K562 (cell line): ENCODE results near the gene P3H1. TPM values are rescaled to one million over a fixed set of nuclear protein-coding genes. Genes with fewer than 3 reads are reported as not detected.

Experiments
- ATAC-seq: fragments of 200-7000 bp; cut with Tn5 transposase; 3 replicates; pipeline ENCODE4 v1.9.1; 2020; ENCODE audit warnings: moderate library complexity
- BruUV-seq: library from RNA; stranded (reverse); fragments of 400-500 nt; replicated peaks from 2 replicates; lab custom pipeline; 2021; lab: Mats Ljungman, UMichigan
- CTCF ChIA-PET: fragments of 300-600 bp; formaldehyde crosslinking; extraction: SDS; loops from one replicate; lab custom pipeline; 2021; ENCODE audit warnings: low intra/inter-chr PET ratio; lab: Yijun Ruan, JAX
- POLR2A ChIA-PET: fragments of 300-600, 350-650 bp; sonication (Branson Sonifier 250); formaldehyde crosslinking; extraction: SDS; loops from one replicate; lab custom pipeline; 2021; ENCODE audit warnings: antibody characterized with exemption, inconsistent platforms; lab: Yijun Ruan, JAX
- DNase-seq, 4 experiments: peaks; one replicate each; pipeline versions ENCODE4 v3.0.0 to v3.0.0-alpha.2; 2011 to 2018; ENCODE audit warnings: low spot score in 3 of 4, mixed read lengths in 3 of 4; ENCODE audit errors: extremely low read depth in 1 of 4
- FAIRE-seq: peaks from 2 replicates; lab custom pipeline; 2011; peaks lifted over from hg19 to GRCh38; lab: Jason Lieb, UNC
- H2AFZ ChIP-seq: 2 replicates; pipeline ENCODE4 v1.6.0; 2011; ENCODE audit warnings: low read depth, low read length, control low read depth, inconsistent platforms
- H3K27ac ChIP-seq: fragments of 200-600 bp; 3 replicates; pipeline ENCODE4 v1.8.0; 2011; ENCODE audit warnings: low read depth, mild to moderate bottlenecking, control low read depth, inconsistent platforms, low read length, moderate library complexity, mixed read lengths; ENCODE audit errors: extremely low read depth
- H3K27me3 ChIP-seq, 2 experiments: fragments of 300-600 bp in 1 of 2; 2 replicates in 1 of 2; 3 replicates in 1 of 2; pipeline versions ENCODE4 v1.6.0 to v1.8.0; 2011; ENCODE audit warnings: inconsistent platforms in 2 of 2, low read length in 2 of 2, mild to moderate bottlenecking in 1 of 2, mixed read lengths in 1 of 2, moderate library complexity in 1 of 2; ENCODE audit not compliant: control insufficient read depth in 2 of 2, insufficient read depth in 2 of 2
- H3K36me3 ChIP-seq: fragments of 300-600 bp; 3 replicates; pipeline ENCODE4 v1.8.0; 2011; ENCODE audit warnings: mild to moderate bottlenecking, low read length, inconsistent platforms; ENCODE audit not compliant: control insufficient read depth, insufficient read depth
- H3K4me1 ChIP-seq, 2 experiments: fragments of 200-600 bp in 1 of 2; replicated peaks in 1 of 2; 2 replicates in 1 of 2; 3 replicates in 1 of 2; pipeline versions ENCODE4 v1.5.1 to v1.8.0; 2011; ENCODE audit warnings: inconsistent platforms in 2 of 2, low read length in 2 of 2, mild to moderate bottlenecking in 1 of 2, mixed read lengths in 1 of 2, moderate library complexity in 1 of 2; ENCODE audit not compliant: control insufficient read depth in 2 of 2, insufficient read depth in 2 of 2
- H3K4me2 ChIP-seq: 2 replicates; pipeline ENCODE4 v1.6.1; 2011; ENCODE audit warnings: low read length, control low read depth, inconsistent platforms, mixed read lengths; ENCODE audit not compliant: insufficient read depth
- H3K4me3 ChIP-seq: fragments of 200-600 bp; sonication (generic), shearing (Covaris generic); 2 replicates; pipeline ENCODE4 v1.5.1; 2016; ENCODE audit warnings: control low read depth, inconsistent platforms
- H3K79me2 ChIP-seq: fragments of 200-600 bp; 3 replicates; pipeline ENCODE4 v1.8.0; 2011; ENCODE audit warnings: low read length, inconsistent platforms; ENCODE audit not compliant: control insufficient read depth, insufficient read depth
- H3K9ac ChIP-seq, 2 experiments: 2 replicates each; pipeline versions ENCODE4 v1.6.0 to v1.6.1; 2011; ENCODE audit warnings: low read depth in 2 of 2, low read length in 2 of 2, control low read depth in 1 of 2, inconsistent platforms in 1 of 2, mild to moderate bottlenecking in 1 of 2, mixed read lengths in 1 of 2; ENCODE audit not compliant: insufficient read depth in 1 of 2
- H3K9me1 ChIP-seq: one replicate; pipeline ENCODE4 v1.6.0; 2011; ENCODE audit warnings: inconsistent platforms, mild to moderate bottlenecking, low read length, moderate library complexity; ENCODE audit not compliant: control insufficient read depth, insufficient read depth
- H3K9me3 ChIP-seq: replicated peaks from 2 replicates; pipeline ENCODE4 v1.5.1; 2011; ENCODE audit warnings: low read depth, low read length, inconsistent platforms; ENCODE audit not compliant: control insufficient read depth, insufficient read depth
- H4K20me1 ChIP-seq: replicated peaks from 2 replicates; pipeline ENCODE4 v1.6.1; 2011; ENCODE audit warnings: low read length, inconsistent platforms, mixed read lengths; ENCODE audit not compliant: control insufficient read depth, insufficient read depth
- E2F3 ChIP-seq: fragments of 250-450 bp; sonication (Bioruptor Pico); IDR thresholded peaks from 2 replicates; pipeline ENCODE4 v1.4.0; 2020; ENCODE audit warnings: mild to moderate bottlenecking
- ELF2 ChIP-seq: fragments of 250-450 bp; sonication (Bioruptor Pico); IDR thresholded peaks from 2 replicates; pipeline ENCODE4 v1.5.0; 2021; ENCODE audit warnings: mild to moderate bottlenecking
- GABPB1 ChIP-seq: sonication (generic); formaldehyde crosslinking; IDR thresholded peaks from 2 replicates; pipeline ENCODE4 v1.8.0; 2022; ENCODE audit warnings: mild to moderate bottlenecking, missing genetic modification reagents
- GATAD2A ChIP-seq: fragments of 450-650 bp; IDR thresholded peaks from 2 replicates; pipeline ENCODE4 v1.6.1; 2017
- HSF4 ChIP-seq: fragments of 250-450 bp; sonication (Bioruptor Pico); IDR thresholded peaks from 2 replicates; pipeline ENCODE4 v2.1.2; 2022; ENCODE audit warnings: mild to moderate bottlenecking, moderate library complexity, borderline replicate concordance
- ILF3 ChIP-seq: fragments of 450-650 bp; IDR thresholded peaks from 2 replicates; pipeline ENCODE4 v1.6.1; 2018; ENCODE audit warnings: antibody characterized with exemption, mild to moderate bottlenecking, moderate library complexity, borderline replicate concordance
- LARP7 ChIP-seq: fragments of 450-650 bp; IDR thresholded peaks from 2 replicates; pipeline ENCODE4 v1.6.1; 2016
- PHF20 ChIP-seq: fragments of 450-650 bp; IDR thresholded peaks from 2 replicates; pipeline ENCODE4 v1.6.1; 2018; ENCODE audit not compliant: partially characterized antibody
- WGBS: fragments of 100-300 bp; shearing (Covaris generic); methylation state at CpG from one replicate; pipeline ENCODE4 v1.1.6; 2016; ENCODE audit warnings: low coverage, mixed read lengths; ENCODE audit not compliant: insufficient coverage; ENCODE audit errors: missing lambda C conversion rate; 5-methylcytosine and 5-hydroxymethylcytosine counted together
- in situ Hi-C: fragments of 300-500 bp; cut with MboI; formaldehyde crosslinking; loops from 4 replicates; pipeline ENCODE4 v1.15.0; 2018; ENCODE audit warnings: inconsistent platforms, mixed read lengths
- intact Hi-C: fragments of 100-400 bp; cut with micrococcal nuclease; formaldehyde crosslinking; loops from 2 replicates; pipeline ENCODE4 v1.14.2; 2022
- polyA plus RNA-seq, 8 experiments: library from polyadenylated mRNA; depleted of rRNA in 4 of 8; stranded (reverse) in 5 of 8; unstranded in 3 of 8; fragments of >200 nt; fragmentation: Nextera tagmentation in 2 of 8; fragmentation: Illumina TruSeq in 1 of 8; extraction: Ambion mirVana in 2 of 8; extraction: Trizol in 1 of 8; gene quantifications; 2 replicates each; pipeline versions ENCODE4 v1.2.1 to v1.2.3, GENCODE V29; 2011 to 2014; ENCODE audit warnings: inconsistent platforms in 1 of 8, missing spikeins in 1 of 8
- total RNA-seq, 7 experiments: library from RNA; depleted of rRNA in 6 of 7; stranded (reverse); fragments of >200 nt in 6 of 7; fragmentation: Illumina TruSeq in 2 of 7; extraction: Trizol in 2 of 7; gene quantifications; 2 replicates each; pipeline versions ENCODE4 v1.2.1 to v1.2.3, GENCODE V29; 2011 to 2021; ENCODE audit warnings: low replicate concordance in 1 of 7
- TF ChIP-seq, protein P1 (sequence below): fragments of 250-450 bp; sonication (Bioruptor Pico); IDR thresholded peaks from 2 replicates; pipeline ENCODE4 v1.5.0; 2021; ENCODE audit warnings: mild to moderate bottlenecking, borderline replicate concordance
- TF ChIP-seq, protein P2 (sequence below): fragments of 450-650 bp; IDR thresholded peaks from 2 replicates; pipeline ENCODE4 v1.6.1; 2016; ENCODE audit warnings: borderline replicate concordance
- TF ChIP-seq, protein P3 (sequence below), 2 experiments: fragments of 450-650 bp in 1 of 2; sonication (generic) in 1 of 2; formaldehyde crosslinking; conservative IDR thresholded peaks; 2 replicates each; pipeline versions ENCODE4 v1.4.0 to v1.8.1; 2020 to 2022; ENCODE audit warnings: mild to moderate bottlenecking in 1 of 2, missing genetic modification reagents in 1 of 2
- TF ChIP-seq, protein P4 (sequence below): fragments of 250-450 bp; sonication (Bioruptor Pico); IDR thresholded peaks from 2 replicates; pipeline ENCODE4 v1.8.0; 2021; ENCODE audit warnings: moderate library complexity, mild to moderate bottlenecking, inconsistent platforms

P3H1 gene
- total and polyA plus RNA-seq, 9 of the 15 experiments (the other 6 are each of a cell fraction or from before 2014, with no cell fraction given) = 1.7 to 81.7 (median 45.7) TPM

DNA sequence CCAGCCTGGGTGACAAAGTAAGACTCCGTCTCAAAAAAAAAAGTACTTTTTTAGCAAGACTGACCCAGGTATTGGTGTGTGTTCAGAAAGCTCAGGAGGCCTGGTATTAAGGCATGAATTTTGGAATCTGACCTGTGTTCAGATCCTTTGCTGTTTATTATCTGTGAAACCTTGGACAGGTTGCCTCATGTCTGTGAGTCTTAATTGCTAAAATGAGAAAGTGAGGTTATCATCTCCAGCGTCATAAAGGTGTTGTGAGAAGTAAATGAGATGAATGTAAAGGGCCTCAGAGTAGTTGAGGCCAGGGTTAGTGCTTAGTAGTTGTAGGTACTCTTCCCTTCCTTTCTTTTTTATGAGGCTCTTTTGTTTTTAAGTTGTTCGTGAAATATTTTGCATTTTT is 3.0 kb upstream of the P3H1 start:
- Histone ChIP-seq H3K27ac (no peak overlapping the region), H3K4me2 (no peak overlapping the region), H2AFZ (no peak overlapping the region), H3K9me3 (no peaks in the 10 kb centered on the region), H3K4me1 (peaks cover 8 to 20% of the 10 kb centered on the region in 2 experiments; a peak in 3 of 5 replicates), H3K4me3 (no peak overlapping the region)
- FAIRE-seq = no peak
- 91% methylated on average over 3 of the region's 3 CpGs for WGBS
- no TSS peak for BruUV-seq
- in situ Hi-C loops = no loop called here
- DNase-seq = no peak
- intact Hi-C loops = loop anchor here (5.0 kb wide), 3 partner anchors 57 to 88 kb away; partner anchors contain the start of genes YBX1 and ZNF691
- ATAC-seq = no peak
- TF ChIP-seq GATAD2A = no peak
- no peak for TF ChIP-seq E2F3 (CRISPR knock-in tag)
- no peak for TF ChIP-seq ELF2 (CRISPR knock-in tag)
- TF ChIP-seq, protein P1, sequence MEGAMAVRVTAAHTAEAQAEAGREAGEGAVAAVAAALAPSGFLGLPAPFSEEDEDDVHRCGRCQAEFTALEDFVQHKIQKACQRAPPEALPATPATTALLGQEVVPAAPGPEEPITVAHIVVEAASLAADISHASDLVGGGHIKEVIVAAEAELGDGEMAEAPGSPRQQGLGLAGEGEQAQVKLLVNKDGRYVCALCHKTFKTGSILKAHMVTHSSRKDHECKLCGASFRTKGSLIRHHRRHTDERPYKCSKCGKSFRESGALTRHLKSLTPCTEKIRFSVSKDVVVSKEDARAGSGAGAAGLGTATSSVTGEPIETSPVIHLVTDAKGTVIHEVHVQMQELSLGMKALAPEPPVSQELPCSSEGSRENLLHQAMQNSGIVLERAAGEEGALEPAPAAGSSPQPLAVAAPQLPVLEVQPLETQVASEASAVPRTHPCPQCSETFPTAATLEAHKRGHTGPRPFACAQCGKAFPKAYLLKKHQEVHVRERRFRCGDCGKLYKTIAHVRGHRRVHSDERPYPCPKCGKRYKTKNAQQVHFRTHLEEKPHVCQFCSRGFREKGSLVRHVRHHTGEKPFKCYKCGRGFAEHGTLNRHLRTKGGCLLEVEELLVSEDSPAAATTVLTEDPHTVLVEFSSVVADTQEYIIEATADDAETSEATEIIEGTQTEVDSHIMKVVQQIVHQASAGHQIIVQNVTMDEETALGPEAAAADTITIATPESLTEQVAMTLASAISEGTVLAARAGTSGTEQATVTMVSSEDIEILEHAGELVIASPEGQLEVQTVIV (CRISPR knock-in tag) = no peak
- TF ChIP-seq HSF4 (CRISPR knock-in tag) = no peak
- TF ChIP-seq PHF20 = no peak
- TF ChIP-seq, protein P2, sequence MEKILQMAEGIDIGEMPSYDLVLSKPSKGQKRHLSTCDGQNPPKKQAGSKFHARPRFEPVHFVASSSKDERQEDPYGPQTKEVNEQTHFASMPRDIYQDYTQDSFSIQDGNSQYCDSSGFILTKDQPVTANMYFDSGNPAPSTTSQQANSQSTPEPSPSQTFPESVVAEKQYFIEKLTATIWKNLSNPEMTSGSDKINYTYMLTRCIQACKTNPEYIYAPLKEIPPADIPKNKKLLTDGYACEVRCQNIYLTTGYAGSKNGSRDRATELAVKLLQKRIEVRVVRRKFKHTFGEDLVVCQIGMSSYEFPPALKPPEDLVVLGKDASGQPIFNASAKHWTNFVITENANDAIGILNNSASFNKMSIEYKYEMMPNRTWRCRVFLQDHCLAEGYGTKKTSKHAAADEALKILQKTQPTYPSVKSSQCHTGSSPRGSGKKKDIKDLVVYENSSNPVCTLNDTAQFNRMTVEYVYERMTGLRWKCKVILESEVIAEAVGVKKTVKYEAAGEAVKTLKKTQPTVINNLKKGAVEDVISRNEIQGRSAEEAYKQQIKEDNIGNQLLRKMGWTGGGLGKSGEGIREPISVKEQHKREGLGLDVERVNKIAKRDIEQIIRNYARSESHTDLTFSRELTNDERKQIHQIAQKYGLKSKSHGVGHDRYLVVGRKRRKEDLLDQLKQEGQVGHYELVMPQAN = no peak
- TF ChIP-seq GABPB1 (CRISPR knock-in tag) = no peak
- no peak for TF ChIP-seq LARP7
- TF ChIP-seq, protein P3, sequence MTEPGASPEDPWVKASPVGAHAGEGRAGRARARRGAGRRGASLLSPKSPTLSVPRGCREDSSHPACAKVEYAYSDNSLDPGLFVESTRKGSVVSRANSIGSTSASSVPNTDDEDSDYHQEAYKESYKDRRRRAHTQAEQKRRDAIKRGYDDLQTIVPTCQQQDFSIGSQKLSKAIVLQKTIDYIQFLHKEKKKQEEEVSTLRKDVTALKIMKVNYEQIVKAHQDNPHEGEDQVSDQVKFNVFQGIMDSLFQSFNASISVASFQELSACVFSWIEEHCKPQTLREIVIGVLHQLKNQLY (CRISPR knock-in tag; conservative IDR thresholded peaks at IDR 0.05) = no peak
- TF ChIP-seq, protein P4, sequence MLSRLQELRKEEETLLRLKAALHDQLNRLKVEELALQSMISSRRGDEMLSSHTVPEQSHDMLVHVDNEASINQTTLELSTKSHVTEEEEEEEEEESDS = no peak
- no peak for TF ChIP-seq ILF3
- TF ChIP-seq, all 486 proteins: peak for 0
- peaks cover 68% of the 10 kb centered on the region for H3K79me2 ChIP-seq
- peaks cover 10% of the 10 kb centered on the region for H4K20me1 ChIP-seq
- no peak overlapping the region for H3K9ac ChIP-seq
- H3K9me1 ChIP-seq = no peaks in the 10 kb centered on the region
- ChIA-PET CTCF (no interaction called here), POLR2A (no interaction called here)
- no peaks in the 10 kb centered on the region for H3K27me3 ChIP-seq
- peaks cover 41% of the 10 kb centered on the region for H3K36me3 ChIP-seq
